GM23338 (cell line): Measurements from ENCODE around the gene MGAT4B. TPM values are rescaled to one million over a fixed set of nuclear protein-coding genes. Genes with fewer than 3 reads are reported as not detected.
A peak's percentile ranks its signal among the peaks of the same experiment; 100 is the strongest.

Experiments used
- ATAC-seq: fragments of 200-7000 bp; cut with Tn5 transposase; 3 replicates; pipeline ENCODE4 v1.9.1; 2020
- DNase-seq: peaks from one replicate; pipeline ENCODE4 v3.0.0-alpha.2; 2015; ENCODE audit warnings: low spot score
- H2AFZ ChIP-seq: fragments of 200-600 bp; sonication (generic); 2 replicates; pipeline ENCODE4 v1.8.0; 2016; ENCODE audit warnings: antibody characterized with exemption, mild to moderate bottlenecking, moderate library complexity
- H3F3A ChIP-seq: fragments of 200-600 bp; sonication (generic); replicated peaks from 2 replicates; pipeline ENCODE4 v1.8.0; 2017; ENCODE audit warnings: antibody characterized with exemption, mixed run types, low read depth
- H3K27ac ChIP-seq: fragments of 200-600 bp; sonication (generic); 2 replicates; pipeline ENCODE4 v1.6.1; 2016; ENCODE audit warnings: low read depth
- H3K27me3 ChIP-seq: fragments of 200-600 bp; sonication (generic); 2 replicates; pipeline ENCODE4 v1.8.0; 2016; ENCODE audit warnings: mild to moderate bottlenecking, mixed run types, moderate library complexity; ENCODE audit not compliant: insufficient read depth
- H3K36me3 ChIP-seq: fragments of 200-600 bp; sonication (generic); 2 replicates; pipeline ENCODE4 v1.8.0; 2016; ENCODE audit warnings: mild to moderate bottlenecking; ENCODE audit not compliant: insufficient read depth
- H3K4me1 ChIP-seq: fragments of 200-600 bp; sonication (generic); 2 replicates; pipeline ENCODE4 v1.8.0; 2016; ENCODE audit warnings: mild to moderate bottlenecking, moderate library complexity; ENCODE audit not compliant: insufficient read depth
- H3K4me2 ChIP-seq: fragments of 200-600 bp; sonication (generic); 2 replicates; pipeline ENCODE4 v1.7.1; 2017; ENCODE audit warnings: mixed run types
- H3K4me3 ChIP-seq: fragments of 200-600 bp; sonication (generic); 2 replicates; pipeline ENCODE4 v1.6.1; 2016; ENCODE audit warnings: mixed run types
- H3K79me2 ChIP-seq: fragments of 200-600 bp; sonication (generic); replicated peaks from 2 replicates; pipeline ENCODE4 v1.8.0; 2017; ENCODE audit warnings: mild to moderate bottlenecking; ENCODE audit not compliant: insufficient read depth
- H3K9me2 ChIP-seq: fragments of 200-600 bp; sonication (generic); 2 replicates; pipeline ENCODE4 v1.8.0; 2017; ENCODE audit not compliant: insufficient read depth
- H4K20me1 ChIP-seq: fragments of 200-600 bp; sonication (generic); replicated peaks from 2 replicates; pipeline ENCODE4 v1.8.0; 2017; ENCODE audit warnings: mild to moderate bottlenecking; ENCODE audit not compliant: insufficient read depth
- H3K27ac Mint-ChIP-seq: 2 replicates; pipeline ENCODE4 v1.8.0; 2020; ENCODE audit warnings: inconsistent platforms, mild to moderate bottlenecking, moderate library complexity, mixed read lengths
- H3K27me3 Mint-ChIP-seq: 3 replicates; pipeline ENCODE4 v1.8.0; 2022; ENCODE audit warnings: low read depth, mild to moderate bottlenecking, moderate library complexity, mixed read lengths, inconsistent platforms; ENCODE audit not compliant: insufficient read depth, poor library complexity
- H3K36me3 Mint-ChIP-seq: 3 replicates; pipeline ENCODE4 v1.8.0; 2021; ENCODE audit warnings: low read depth, mild to moderate bottlenecking, inconsistent platforms, moderate library complexity, mixed read lengths
- H3K4me1 Mint-ChIP-seq: 3 replicates; pipeline ENCODE4 v1.8.0; 2020; ENCODE audit warnings: mild to moderate bottlenecking, inconsistent platforms, mixed read lengths
- H3K4me3 Mint-ChIP-seq: 3 replicates; pipeline ENCODE4 v1.8.0; 2021; ENCODE audit warnings: moderate library complexity, mild to moderate bottlenecking, inconsistent platforms, mixed read lengths
- H3K9me3 Mint-ChIP-seq: 3 replicates; pipeline ENCODE4 v1.8.0; 2020; ENCODE audit warnings: moderate library complexity, mild to moderate bottlenecking, inconsistent platforms, mixed read lengths
- EZH2 ChIP-seq: fragments of 200-600 bp; sonication (generic); IDR thresholded peaks from one replicate; pipeline ENCODE4 v1.8.0; 2017; ENCODE audit warnings: antibody characterized with exemption, mild to moderate bottlenecking, low read depth; ENCODE audit not compliant: unreplicated experiment
- JUNB ChIP-seq: IDR thresholded peaks from one replicate; pipeline ENCODE4 v1.6.1; 2016; ENCODE audit warnings: antibody characterized with exemption; ENCODE audit not compliant: unreplicated experiment
- ZNF114 ChIP-seq: fragments of 250-450 bp; sonication (Bioruptor Pico); IDR thresholded peaks from 2 replicates; pipeline ENCODE4 v1.5.0; 2020; ENCODE audit warnings: mild to moderate bottlenecking, moderate library complexity
- polyA plus RNA-seq: library from polyadenylated mRNA; unstranded; fragments of >200 nt; fragmentation: Nextera tagmentation; extraction: Ambion mirVana; gene quantifications from 2 replicates; pipeline ENCODE4 v1.2.1, GENCODE V29; 2016
- total RNA-seq: library from RNA; depleted of rRNA; stranded (reverse); fragments of >200 nt; shearing (Covaris generic); gene quantifications from 2 replicates; pipeline ENCODE4 v1.2.3, GENCODE V29; 2014
- TF ChIP-seq, protein P1 (sequence below): fragments of 250-450 bp; sonication (Bioruptor Pico); IDR thresholded peaks from 2 replicates; pipeline ENCODE4 v1.5.0; 2020; ENCODE audit warnings: mild to moderate bottlenecking, moderate library complexity
- TF ChIP-seq, protein P2 (sequence below), 2 experiments: fragments of 200-600 bp in 1 of 2; sonication (generic) in 1 of 2; conservative IDR thresholded peaks; 2 replicates each; pipeline versions ENCODE4 v1.5.1 to v1.6.1; 2016 to 2017; ENCODE audit warnings: antibody characterized with exemption in 2 of 2, low read depth in 2 of 2, mild to moderate bottlenecking in 2 of 2, moderate library complexity in 1 of 2

MGAT4B gene
- total and polyA plus RNA-seq, 2 experiments from 2014 or later = 32.3 to 101 TPM

- no peaks in the 10 kb centered on the region for H3K9me3 Mint-ChIP-seq
Measured at GRCh38 chr5:179794575-179794974, 12.1 kb downstream of the MGAT4B start.

More at GRCh38 chr5:179794575-179794974, 12.1 kb downstream of the MGAT4B start:
- no peaks in the 10 kb centered on the region; the same call in 1 of the 2 replicates for H3K36me3 ChIP-seq
- DNase-seq (no peak), ATAC-seq (no peak)
- peak overlapping the region; percentile 89 for H3K4me2 ChIP-seq
- peaks cover 12% of the 10 kb centered on the region for H3K27me3 Mint-ChIP-seq
- TF ChIP-seq JUNB = no peak
- TF ChIP-seq, protein P1, sequence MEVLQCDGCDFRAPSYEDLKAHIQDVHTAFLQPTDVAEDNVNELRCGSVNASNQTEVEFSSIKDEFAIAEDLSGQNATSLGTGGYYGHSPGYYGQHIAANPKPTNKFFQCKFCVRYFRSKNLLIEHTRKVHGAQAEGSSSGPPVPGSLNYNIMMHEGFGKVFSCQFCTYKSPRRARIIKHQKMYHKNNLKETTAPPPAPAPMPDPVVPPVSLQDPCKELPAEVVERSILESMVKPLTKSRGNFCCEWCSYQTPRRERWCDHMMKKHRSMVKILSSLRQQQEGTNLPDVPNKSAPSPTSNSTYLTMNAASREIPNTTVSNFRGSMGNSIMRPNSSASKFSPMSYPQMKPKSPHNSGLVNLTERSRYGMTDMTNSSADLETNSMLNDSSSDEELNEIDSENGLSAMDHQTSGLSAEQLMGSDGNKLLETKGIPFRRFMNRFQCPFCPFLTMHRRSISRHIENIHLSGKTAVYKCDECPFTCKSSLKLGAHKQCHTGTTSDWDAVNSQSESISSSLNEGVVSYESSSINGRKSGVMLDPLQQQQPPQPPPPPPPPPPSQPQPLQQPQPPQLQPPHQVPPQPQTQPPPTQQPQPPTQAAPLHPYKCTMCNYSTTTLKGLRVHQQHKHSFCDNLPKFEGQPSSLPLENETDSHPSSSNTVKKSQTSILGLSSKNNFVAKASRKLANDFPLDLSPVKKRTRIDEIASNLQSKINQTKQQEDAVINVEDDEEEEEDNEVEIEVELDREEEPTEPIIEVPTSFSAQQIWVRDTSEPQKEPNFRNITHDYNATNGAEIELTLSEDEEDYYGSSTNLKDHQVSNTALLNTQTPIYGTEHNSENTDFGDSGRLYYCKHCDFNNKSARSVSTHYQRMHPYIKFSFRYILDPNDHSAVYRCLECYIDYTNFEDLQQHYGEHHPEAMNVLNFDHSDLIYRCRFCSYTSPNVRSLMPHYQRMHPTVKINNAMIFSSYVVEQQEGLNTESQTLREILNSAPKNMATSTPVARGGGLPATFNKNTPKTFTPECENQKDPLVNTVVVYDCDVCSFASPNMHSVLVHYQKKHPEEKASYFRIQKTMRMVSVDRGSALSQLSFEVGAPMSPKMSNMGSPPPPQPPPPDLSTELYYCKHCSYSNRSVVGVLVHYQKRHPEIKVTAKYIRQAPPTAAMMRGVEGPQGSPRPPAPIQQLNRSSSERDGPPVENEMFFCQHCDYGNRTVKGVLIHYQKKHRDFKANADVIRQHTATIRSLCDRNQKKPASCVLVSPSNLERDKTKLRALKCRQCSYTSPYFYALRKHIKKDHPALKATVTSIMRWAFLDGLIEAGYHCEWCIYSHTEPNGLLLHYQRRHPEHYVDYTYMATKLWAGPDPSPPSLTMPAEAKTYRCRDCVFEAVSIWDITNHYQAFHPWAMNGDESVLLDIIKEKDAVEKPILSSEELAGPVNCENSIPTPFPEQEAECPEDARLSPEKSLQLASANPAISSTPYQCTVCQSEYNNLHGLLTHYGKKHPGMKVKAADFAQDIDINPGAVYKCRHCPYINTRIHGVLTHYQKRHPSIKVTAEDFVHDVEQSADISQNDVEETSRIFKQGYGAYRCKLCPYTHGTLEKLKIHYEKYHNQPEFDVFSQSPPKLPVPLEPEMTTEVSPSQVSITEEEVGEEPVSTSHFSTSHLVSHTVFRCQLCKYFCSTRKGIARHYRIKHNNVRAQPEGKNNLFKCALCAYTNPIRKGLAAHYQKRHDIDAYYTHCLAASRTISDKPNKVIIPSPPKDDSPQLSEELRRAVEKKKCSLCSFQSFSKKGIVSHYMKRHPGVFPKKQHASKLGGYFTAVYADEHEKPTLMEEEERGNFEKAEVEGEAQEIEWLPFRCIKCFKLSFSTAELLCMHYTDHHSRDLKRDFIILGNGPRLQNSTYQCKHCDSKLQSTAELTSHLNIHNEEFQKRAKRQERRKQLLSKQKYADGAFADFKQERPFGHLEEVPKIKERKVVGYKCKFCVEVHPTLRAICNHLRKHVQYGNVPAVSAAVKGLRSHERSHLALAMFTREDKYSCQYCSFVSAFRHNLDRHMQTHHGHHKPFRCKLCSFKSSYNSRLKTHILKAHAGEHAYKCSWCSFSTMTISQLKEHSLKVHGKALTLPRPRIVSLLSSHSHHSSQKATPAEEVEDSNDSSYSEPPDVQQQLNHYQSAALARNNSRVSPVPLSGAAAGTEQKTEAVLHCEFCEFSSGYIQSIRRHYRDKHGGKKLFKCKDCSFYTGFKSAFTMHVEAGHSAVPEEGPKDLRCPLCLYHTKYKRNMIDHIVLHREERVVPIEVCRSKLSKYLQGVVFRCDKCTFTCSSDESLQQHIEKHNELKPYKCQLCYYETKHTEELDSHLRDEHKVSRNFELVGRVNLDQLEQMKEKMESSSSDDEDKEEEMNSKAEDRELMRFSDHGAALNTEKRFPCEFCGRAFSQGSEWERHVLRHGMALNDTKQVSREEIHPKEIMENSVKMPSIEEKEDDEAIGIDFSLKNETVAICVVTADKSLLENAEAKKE = no peak
- TF ChIP-seq, protein P2, sequence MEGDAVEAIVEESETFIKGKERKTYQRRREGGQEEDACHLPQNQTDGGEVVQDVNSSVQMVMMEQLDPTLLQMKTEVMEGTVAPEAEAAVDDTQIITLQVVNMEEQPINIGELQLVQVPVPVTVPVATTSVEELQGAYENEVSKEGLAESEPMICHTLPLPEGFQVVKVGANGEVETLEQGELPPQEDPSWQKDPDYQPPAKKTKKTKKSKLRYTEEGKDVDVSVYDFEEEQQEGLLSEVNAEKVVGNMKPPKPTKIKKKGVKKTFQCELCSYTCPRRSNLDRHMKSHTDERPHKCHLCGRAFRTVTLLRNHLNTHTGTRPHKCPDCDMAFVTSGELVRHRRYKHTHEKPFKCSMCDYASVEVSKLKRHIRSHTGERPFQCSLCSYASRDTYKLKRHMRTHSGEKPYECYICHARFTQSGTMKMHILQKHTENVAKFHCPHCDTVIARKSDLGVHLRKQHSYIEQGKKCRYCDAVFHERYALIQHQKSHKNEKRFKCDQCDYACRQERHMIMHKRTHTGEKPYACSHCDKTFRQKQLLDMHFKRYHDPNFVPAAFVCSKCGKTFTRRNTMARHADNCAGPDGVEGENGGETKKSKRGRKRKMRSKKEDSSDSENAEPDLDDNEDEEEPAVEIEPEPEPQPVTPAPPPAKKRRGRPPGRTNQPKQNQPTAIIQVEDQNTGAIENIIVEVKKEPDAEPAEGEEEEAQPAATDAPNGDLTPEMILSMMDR (conservative IDR thresholded peaks at IDR 0.05; ENCODE audit: low read depth in 2 of 2) = no peak
- no peak for TF ChIP-seq EZH2
- TF ChIP-seq ZNF114 (CRISPR knock-in tag) = no peak
- H3K4me1 Mint-ChIP-seq = peaks cover 13% of the 10 kb centered on the region; the same call in 2 of the 3 replicates
- H2AFZ ChIP-seq = no peak overlapping the region
- H4K20me1 ChIP-seq = no peaks in the 10 kb centered on the region; the same call in 1 of the 2 replicates
- H3K27ac Mint-ChIP-seq = no peak overlapping the region
- no peaks in the 10 kb centered on the region for H3K27me3 ChIP-seq
- H3K4me3 Mint-ChIP-seq = peak overlapping the region; percentile 75
- peaks cover 11% of the 10 kb centered on the region; the same call in 1 of the 2 replicates for H3K4me1 ChIP-seq
- peaks cover 25% of the 10 kb centered on the region for H3K36me3 Mint-ChIP-seq
- H3K9me2 ChIP-seq = no peaks in the 10 kb centered on the region
- no peak overlapping the region for H3K27ac ChIP-seq
- peaks cover 10% of the 10 kb centered on the region for H3F3A ChIP-seq
- H3K4me3 ChIP-seq = peak overlapping the region; percentile 84
- H3K79me2 ChIP-seq = no peaks in the 10 kb centered on the region
